Ramos (cell line): ENCODE results near the gene NIPAL4.

ENCODE experiments used
- in situ Hi-C: fragments of 300-500 bp; cut with MboI; formaldehyde crosslinking; loops from one replicate; pipeline ENCODE4 v1.14.3; 2022; ENCODE audit warnings: low sequenced_read_pairs; ENCODE audit not compliant: unreplicated experiment

NIPAL4 gene

DNA sequence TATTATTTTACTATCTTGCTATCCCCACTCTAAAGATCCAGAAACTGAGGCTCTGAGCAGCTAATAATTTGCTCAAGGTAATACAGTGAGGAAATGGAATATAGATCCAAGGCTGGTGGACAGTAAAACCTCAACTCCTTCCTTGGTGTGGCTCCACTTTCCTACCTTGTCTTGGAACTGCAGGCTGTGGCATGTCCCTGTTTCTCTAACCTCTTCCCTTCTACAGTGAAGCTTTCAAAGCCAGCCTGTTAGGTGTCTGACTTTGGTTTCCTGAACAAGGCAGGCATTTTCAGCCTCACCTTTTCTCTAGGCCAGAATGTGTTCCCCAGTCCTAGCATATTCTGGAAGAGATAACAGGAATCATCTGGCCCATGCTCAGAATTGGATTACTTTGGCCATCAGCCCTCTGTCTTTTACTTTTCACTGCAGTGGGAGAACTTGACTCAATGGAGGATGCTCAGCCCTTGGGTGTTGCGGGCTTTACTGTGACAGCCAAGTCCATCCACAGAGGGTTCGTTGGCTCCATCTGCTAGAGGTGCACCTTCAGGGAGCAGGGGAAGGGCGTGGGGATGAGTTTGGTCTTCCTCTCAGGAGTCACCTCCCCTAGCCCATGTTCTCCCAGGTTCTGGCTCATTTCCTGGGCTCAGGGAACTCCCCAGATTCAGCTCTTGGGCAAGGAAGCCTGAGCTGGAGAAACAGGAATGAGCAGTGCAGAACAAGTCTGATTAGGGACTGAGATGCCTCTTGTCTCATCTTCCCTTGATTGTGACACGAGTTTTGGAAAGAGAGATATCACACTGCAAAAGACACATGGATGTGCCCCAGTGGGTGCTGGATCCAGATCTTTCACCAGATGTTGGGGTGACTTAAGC is 1.1 kb downstream of the NIPAL4 start:
- in situ Hi-C loops = no loop called here

GRCh38 chr5:157463081-157463480 is 3.1 kb downstream of the NIPAL4 start:
- in situ Hi-C loops = no loop called here

GRCh38 chr5:157463621-157464518 is 3.9 kb downstream of the NIPAL4 start:
- in situ Hi-C loops = no loop called here

DNA sequence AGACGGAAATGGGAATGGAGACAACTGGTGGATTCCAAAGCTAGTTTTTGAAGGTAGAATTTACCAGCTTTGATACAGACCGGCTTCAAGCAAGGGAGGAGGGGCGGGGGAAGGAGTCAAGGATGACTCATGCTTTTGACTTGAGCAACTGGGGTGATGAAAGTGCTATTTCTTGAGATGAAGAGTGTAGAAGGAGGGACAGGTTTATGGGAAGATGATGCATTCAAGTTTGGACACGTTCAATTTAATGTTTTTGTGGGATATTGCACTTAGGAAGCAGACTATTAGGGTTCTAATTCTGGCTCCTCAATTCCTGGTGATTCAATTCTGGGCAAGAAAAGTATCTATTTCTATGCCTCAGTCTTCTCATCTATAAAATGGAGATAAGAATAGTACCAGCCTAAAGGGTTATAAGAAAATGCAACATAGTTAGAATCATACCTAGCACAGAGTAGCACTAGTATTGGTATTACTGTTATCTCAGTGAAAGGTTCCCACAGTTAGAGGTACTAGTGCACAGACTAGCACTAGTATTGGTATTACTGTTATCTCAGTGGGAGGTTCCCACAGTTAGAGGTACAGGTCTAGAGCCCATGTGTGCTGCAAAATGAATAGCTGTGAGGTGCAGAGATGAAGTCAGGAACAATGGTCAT is 4.6 kb downstream of the NIPAL4 start:
- in situ Hi-C loops = no loop called here

- in situ Hi-C loops = no loop called here
Observed at GRCh38 chr5:157468293-157468965, 8.4 kb downstream of the NIPAL4 start.

DNA sequence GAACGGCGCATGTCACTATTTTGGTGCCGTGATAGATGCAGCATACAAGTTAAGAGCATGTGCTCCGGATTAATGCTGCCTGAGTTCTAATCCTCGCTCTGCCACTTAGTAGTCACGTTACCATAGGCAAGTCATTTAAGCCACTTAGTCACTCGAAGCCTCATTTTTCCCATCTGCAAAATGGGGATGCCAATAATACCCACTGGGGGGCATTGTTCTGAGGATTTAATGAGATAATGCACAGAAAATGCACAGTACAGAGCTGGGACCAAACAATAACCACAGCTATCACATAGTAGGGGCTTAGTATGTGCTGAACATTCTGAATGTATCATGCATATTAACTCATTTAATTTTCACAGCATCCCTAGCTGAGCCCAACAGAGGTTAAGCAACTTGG is 9.1 kb downstream of the NIPAL4 start:
- in situ Hi-C loops = no loop called here

- in situ Hi-C loops = no loop called here
Observed at GRCh38 chr5:157469687-157470086, 9.7 kb downstream of the NIPAL4 start.

DNA sequence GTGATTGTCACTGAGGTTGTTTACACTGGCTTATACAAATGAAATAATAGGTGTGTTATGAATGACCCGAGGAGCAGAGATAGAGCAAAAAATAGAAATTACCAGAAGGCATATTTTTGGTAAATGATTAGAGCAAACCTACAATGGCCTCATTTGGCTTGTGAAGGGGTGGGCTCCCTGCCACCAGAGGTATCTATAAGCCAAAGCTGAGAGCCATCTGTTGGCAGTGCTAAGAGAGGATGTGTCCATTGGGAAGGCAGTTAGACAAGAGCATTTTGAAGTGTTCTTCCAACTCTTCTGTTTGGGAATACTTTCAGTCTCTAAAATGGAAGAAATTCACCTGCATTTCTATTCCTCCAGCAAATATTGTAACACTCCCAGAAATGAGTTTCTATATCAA is 10.6 kb downstream of the NIPAL4 start:
- in situ Hi-C loops = no loop called here

GRCh38 chr5:157471709-157472108 is 11.7 kb downstream of the NIPAL4 start:
- in situ Hi-C loops = no loop called here

DNA sequence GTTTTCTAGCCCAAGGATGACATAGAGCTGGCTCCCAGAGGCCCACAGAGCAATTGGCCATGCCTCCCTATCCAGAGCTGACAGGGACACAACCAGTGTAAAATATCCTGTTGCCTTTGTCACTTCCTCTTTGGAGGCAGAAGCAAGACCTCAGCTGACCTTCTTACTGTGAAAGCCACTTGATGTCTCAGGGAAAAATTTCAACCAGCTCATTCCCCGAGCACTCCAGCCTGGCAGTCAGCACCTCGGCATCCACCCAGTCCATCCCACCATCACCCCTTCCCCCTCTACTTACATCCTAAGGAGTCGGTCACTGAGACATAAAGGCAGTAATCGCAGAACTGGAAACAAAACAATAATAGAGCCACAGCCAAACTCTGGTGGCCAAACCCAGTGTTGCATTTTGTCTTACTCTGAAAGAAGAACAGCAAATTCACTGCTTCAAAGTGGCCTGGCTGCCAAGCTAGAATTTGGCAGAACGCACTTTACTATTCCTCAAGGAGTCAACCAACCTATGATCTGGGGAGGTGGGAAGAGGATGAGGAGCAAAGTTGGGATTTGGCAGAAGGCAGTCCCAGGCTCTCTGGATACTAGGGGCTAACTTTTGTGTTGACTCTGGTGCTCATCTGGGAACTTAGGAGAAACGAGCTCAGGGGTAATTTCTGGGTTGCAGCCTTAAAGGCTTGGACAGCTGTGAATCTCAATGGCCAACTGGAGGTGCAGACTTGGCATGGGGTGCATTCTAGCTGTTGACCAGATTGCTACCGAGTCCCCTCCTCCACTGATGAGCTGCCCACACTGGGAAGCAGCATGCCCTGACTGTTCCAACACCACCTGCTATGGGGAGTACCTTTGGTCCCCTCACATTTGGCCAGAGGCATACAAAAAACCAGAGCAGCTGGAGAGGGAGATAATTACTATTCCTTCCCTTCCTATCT is 13.6 kb downstream of the NIPAL4 start:
- in situ Hi-C loops = no loop called here

DNA sequence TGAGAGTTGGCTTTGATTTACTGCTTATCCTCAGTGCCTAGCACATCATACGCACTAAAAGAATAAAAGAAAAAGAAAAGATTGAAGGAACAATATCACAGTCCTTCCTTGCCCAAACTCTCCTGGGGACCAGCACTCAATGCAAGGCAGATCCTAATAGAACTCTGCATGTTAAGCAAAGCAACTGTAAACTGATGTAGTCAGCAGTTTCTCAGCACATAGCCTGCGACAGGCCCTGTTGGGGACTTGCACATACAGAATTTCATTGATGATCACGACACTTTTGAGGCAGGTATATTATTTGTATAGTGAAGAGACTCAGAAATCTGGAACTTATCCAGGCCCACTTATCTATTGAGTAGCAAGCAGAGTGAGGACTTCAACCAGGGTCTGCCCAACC is 15.4 kb downstream of the NIPAL4 start:
- in situ Hi-C loops = loop anchor here (25.0 kb wide), 1 partner anchor 538 kb away; no protein-coding TSS in a partner anchor

DNA sequence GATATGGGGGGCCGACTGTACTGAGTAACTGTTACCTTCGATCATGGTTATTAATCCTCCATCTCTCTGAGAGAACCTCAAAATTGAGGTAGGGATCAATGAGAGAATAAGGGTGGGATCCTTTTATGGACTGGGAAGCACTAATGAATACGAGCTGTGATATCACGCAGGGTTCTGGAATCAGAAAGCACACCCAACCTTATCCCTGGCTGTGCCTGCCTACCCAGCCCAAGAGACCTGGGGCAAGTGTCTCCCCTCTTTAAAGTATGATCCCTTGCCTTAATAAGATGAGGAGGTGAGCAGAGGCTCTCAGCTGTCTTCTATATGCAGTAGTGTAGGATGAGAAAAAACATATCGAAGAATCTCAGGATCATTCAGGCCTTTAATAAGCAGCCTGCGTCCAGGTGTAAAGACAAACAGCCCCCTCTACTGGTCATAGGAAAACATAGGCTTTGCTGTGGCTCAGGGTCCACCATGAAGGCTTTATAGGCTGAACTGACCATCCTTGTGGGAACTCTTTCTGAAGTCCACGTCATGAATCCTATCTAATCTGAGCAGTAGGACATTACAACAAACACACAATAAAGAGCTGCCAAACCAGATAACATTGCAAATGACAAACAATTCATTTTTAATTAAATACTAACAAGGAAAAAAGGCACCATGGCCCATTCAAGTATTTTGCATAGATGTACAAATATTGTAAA is 16.8 kb downstream of the NIPAL4 start:
- in situ Hi-C loops = loop anchor here (25.0 kb wide), 1 partner anchor 540 kb away; no protein-coding TSS in a partner anchor

DNA sequence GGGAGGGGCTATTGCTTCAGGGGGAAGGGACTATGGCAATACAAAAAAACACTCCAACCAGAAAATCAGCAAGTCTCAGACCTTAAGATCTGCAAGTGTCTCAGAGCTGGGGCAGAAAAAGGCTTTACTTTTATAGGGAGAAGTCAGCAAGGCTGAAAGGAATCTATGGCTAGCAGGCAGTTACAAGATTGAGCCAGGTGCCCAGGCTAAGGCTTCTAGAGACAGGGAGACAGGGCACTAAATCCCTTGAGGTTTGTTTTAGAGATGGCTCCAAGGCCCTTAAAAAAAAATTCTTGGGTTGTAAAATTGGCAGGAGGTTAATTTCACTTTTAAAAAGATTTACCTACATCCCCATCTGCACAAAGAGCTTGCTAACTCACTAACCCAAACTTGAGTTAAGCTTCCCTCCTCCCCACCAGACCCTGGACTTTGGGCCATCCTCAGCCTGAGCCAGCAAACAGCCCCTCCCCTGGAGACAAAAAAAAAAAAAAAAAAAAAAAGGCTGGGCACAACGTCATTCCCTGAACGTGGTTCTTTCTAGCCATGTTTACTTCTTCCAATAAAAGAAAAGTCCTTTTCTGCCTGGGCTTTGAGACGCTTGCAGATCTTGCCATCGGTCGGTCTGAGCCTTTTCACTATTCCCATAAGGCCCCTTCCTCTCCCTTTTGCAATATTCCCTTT is 17.9 kb downstream of the NIPAL4 start:
- in situ Hi-C loops = loop anchor here (25.0 kb wide), 1 partner anchor 541 kb away; no protein-coding TSS in a partner anchor

DNA sequence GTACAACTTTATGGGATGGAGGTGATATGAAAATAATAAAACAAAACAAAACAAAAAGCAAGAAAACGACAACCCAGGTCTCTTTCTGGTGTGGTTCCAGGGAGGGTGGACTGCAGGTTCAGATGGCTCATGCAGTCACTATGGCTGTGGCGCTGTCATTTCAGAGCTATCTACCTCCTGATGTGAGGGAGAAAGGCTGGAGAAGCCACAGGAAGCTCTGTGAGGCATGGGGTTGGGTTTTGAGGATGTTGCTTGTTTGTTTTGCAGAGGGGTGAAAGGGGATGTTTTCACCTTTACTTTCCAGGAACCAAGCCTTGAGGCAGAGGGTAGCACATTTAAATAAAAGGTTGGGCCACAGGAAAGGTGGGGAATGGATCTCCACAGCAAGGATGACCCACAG is 18.7 kb downstream of the NIPAL4 start:
- in situ Hi-C loops = loop anchor here (25.0 kb wide), 1 partner anchor 541 kb away; no protein-coding TSS in a partner anchor

- in situ Hi-C loops = loop anchor here (25.0 kb wide), 1 partner anchor 542 kb away; no protein-coding TSS in a partner anchor
Observed at GRCh38 chr5:157479166-157479565, 19.2 kb downstream of the NIPAL4 start.

GRCh38 chr5:157479612-157480510 is 19.8 kb downstream of the NIPAL4 start:
- in situ Hi-C loops = loop anchor here (25.0 kb wide), 1 partner anchor 543 kb away; no protein-coding TSS in a partner anchor
